Cardiac muscle cell (in vitro differentiated cells and primary cell): Measurements from ENCODE around the gene DNAJB6. TPM values are rescaled to one million over a fixed set of nuclear protein-coding genes. Genes with fewer than 3 reads are reported as not detected.
A peak's percentile ranks its signal among the peaks of the same experiment; 100 is the strongest.

Experiments used
- DNase-seq, 2 donors: peaks; one replicate each; pipeline versions ENCODE4 v3.0.0 to v3.0.0-alpha.2; 2010 to 2017; ENCODE audit warnings: low read depth in 1 of 2, low spot score in 1 of 2
- H3K27ac ChIP-seq: fragments of 200-600 bp; sonication (generic); 2 replicates; pipeline ENCODE4 v1.5.1; 2016
- H3K27me3 ChIP-seq: fragments of 200-600 bp; sonication (generic); 2 replicates; pipeline ENCODE4 v1.6.0; 2016; ENCODE audit warnings: control low read depth
- H3K36me3 ChIP-seq: fragments of 200-600 bp; sonication (generic); 2 replicates; pipeline ENCODE4 v1.5.1; 2016; ENCODE audit warnings: control low read depth
- H3K4me1 ChIP-seq: fragments of 200-600 bp; sonication (generic); 2 replicates; pipeline ENCODE4 v1.8.1; 2017; ENCODE audit warnings: low read depth, mild to moderate bottlenecking, mixed run types
- H3K4me3 ChIP-seq: fragments of 200-600 bp; sonication (generic); 2 replicates; pipeline ENCODE4 v1.5.1; 2016; ENCODE audit warnings: mild to moderate bottlenecking
- H3K9me3 ChIP-seq: fragments of 200-600 bp; sonication (generic); 2 replicates; pipeline ENCODE4 v1.5.1; 2017; ENCODE audit warnings: low read depth, mild to moderate bottlenecking, control low read depth
- polyA plus RNA-seq: library from polyadenylated mRNA; unstranded; fragments of >200 nt; fragmentation: Nextera tagmentation; extraction: Ambion mirVana; gene quantifications from 2 replicates; pipeline ENCODE4 v1.2.1, GENCODE V29; 2016
- total RNA-seq: library from RNA; depleted of rRNA; stranded (reverse); fragments of >200 nt; gene quantifications from 2 replicates; pipeline ENCODE4 v1.2.3, GENCODE V29; 2016
- TF ChIP-seq, protein P1 (sequence below): IDR thresholded peaks from 2 replicates; pipeline ENCODE4 v1.5.1; 2012; ENCODE audit warnings: low read depth, mild to moderate bottlenecking, low read length

Gene DNAJB6
- total and polyA plus RNA-seq, 2 experiments from 2014 or later: 110 to 137 TPM

- no peaks in the 10 kb centered on the region for H3K9me3 ChIP-seq
- peak overlapping the region; percentile 73 for H3K27ac ChIP-seq
- H3K4me3 ChIP-seq: no peak overlapping the region
- TF ChIP-seq, protein P1, sequence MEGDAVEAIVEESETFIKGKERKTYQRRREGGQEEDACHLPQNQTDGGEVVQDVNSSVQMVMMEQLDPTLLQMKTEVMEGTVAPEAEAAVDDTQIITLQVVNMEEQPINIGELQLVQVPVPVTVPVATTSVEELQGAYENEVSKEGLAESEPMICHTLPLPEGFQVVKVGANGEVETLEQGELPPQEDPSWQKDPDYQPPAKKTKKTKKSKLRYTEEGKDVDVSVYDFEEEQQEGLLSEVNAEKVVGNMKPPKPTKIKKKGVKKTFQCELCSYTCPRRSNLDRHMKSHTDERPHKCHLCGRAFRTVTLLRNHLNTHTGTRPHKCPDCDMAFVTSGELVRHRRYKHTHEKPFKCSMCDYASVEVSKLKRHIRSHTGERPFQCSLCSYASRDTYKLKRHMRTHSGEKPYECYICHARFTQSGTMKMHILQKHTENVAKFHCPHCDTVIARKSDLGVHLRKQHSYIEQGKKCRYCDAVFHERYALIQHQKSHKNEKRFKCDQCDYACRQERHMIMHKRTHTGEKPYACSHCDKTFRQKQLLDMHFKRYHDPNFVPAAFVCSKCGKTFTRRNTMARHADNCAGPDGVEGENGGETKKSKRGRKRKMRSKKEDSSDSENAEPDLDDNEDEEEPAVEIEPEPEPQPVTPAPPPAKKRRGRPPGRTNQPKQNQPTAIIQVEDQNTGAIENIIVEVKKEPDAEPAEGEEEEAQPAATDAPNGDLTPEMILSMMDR: no peak
- no peak for DNase-seq
- peaks cover 56% of the 10 kb centered on the region for H3K4me1 ChIP-seq
- peaks cover 6% of the 10 kb centered on the region for H3K36me3 ChIP-seq
- no peaks in the 10 kb centered on the region for H3K27me3 ChIP-seq
Observed at GRCh38 chr7:157358753-157359096, 21.9 kb downstream of the DNAJB6 start.

- Histone ChIP-seq H3K36me3 (peaks cover 13% of the 10 kb centered on the region), H3K4me1 (peaks cover 50% of the 10 kb centered on the region), H3K27me3 (no peaks in the 10 kb centered on the region), H3K4me3 (no peak overlapping the region), H3K27ac (peak overlapping the region; percentile 73), H3K9me3 (no peaks in the 10 kb centered on the region)
- TF ChIP-seq, protein P1: no peak
- DNase-seq: peak in 1 of 2 donors; percentile 29
Observed at GRCh38 chr7:157359581-157359980, 22.8 kb downstream of the DNAJB6 start.

- Histone ChIP-seq H3K4me3 (no peak overlapping the region), H3K4me1 (peaks cover 40% of the 10 kb centered on the region), H3K27ac (peak overlapping the region; percentile 73), H3K27me3 (no peaks in the 10 kb centered on the region), H3K9me3 (no peaks in the 10 kb centered on the region), H3K36me3 (peaks cover 19% of the 10 kb centered on the region)
- TF ChIP-seq, protein P1: no peak
- DNase-seq: no peak
Observed at GRCh38 chr7:157360483-157361025, 23.8 kb downstream of the DNAJB6 start.

- Histone ChIP-seq H3K36me3 (peaks cover 22% of the 10 kb centered on the region), H3K27ac (no peak overlapping the region)
- TF ChIP-seq, protein P1: no peak
Observed at GRCh38 chr7:157361537-157361936, 24.7 kb downstream of the DNAJB6 start.

GRCh38 chr7:157362729-157363128 is 25.9 kb downstream of the DNAJB6 start:
- Histone ChIP-seq H3K27me3 (no peaks in the 10 kb centered on the region), H3K4me3 (no peak overlapping the region), H3K4me1 (peaks cover 27% of the 10 kb centered on the region), H3K36me3 (peaks cover 34% of the 10 kb centered on the region), H3K9me3 (no peaks in the 10 kb centered on the region), H3K27ac (peak overlapping the region; percentile 7)
- TF ChIP-seq, protein P1: no peak
- DNase-seq: no peak

More at GRCh38 chr7:157361537-157361936, 24.7 kb downstream of the DNAJB6 start:
- H3K9me3 ChIP-seq: no peaks in the 10 kb centered on the region
- no peaks in the 10 kb centered on the region for H3K27me3 ChIP-seq
- DNase-seq: no peak
- H3K4me3 ChIP-seq: no peak overlapping the region
- peaks cover 31% of the 10 kb centered on the region for H3K4me1 ChIP-seq
